22Rv1 (cell line): Measurements from ENCODE around the gene TMEM209.

ENCODE experiments used
- ZFX ChIP-seq: fragments of 450-650 bp; IDR thresholded peaks from 2 replicates; pipeline ENCODE4 v1.6.1; 2017; ENCODE audit warnings: antibody characterized with exemption, borderline replicate concordance
- TF ChIP-seq, protein P1 (sequence below): fragments of 450-650 bp; IDR thresholded peaks from 2 replicates; pipeline ENCODE4 v1.5.1; 2017; ENCODE audit warnings: mild to moderate bottlenecking

GRCh38 chr7:130195396-130195795 is 9.8 kb downstream of the TMEM209 start:
- TF ChIP-seq, protein P1, sequence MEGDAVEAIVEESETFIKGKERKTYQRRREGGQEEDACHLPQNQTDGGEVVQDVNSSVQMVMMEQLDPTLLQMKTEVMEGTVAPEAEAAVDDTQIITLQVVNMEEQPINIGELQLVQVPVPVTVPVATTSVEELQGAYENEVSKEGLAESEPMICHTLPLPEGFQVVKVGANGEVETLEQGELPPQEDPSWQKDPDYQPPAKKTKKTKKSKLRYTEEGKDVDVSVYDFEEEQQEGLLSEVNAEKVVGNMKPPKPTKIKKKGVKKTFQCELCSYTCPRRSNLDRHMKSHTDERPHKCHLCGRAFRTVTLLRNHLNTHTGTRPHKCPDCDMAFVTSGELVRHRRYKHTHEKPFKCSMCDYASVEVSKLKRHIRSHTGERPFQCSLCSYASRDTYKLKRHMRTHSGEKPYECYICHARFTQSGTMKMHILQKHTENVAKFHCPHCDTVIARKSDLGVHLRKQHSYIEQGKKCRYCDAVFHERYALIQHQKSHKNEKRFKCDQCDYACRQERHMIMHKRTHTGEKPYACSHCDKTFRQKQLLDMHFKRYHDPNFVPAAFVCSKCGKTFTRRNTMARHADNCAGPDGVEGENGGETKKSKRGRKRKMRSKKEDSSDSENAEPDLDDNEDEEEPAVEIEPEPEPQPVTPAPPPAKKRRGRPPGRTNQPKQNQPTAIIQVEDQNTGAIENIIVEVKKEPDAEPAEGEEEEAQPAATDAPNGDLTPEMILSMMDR = no peak
- TF ChIP-seq ZFX = no peak
